Thoracic aorta (tissue), 2 donors: ENCODE data around the gene HACE1. TPM values are rescaled to one million over a fixed set of nuclear protein-coding genes. Genes with fewer than 3 reads are reported as not detected.
"Not testable (repeated sequence)": the region's sequence is repeated elsewhere in the genome, so short reads cannot be mapped to it uniquely, and the experiment has no call there.

Experiments
- ATAC-seq: fragments of 150-250 bp; one replicate; pipeline ENCODE4 v1.8.0; 2017; ENCODE audit warnings: low read depth; ENCODE audit not compliant: insufficient number of reproducible peaks, low FRiP score
- DNase-seq: peaks from one replicate; pipeline ENCODE4 v3.0.0-alpha.2; 2020; ENCODE audit warnings: low spot score
- H3K27ac ChIP-seq, 2 donors: fragments of 200-600 bp; sonication (generic); 1 replicate in 1 of 2; 2 replicates in 1 of 2; pipeline ENCODE4 v1.5.1; 2016; ENCODE audit warnings: mild to moderate bottlenecking in 2 of 2, moderate library complexity in 2 of 2
- H3K27me3 ChIP-seq: fragments of 200-600 bp; sonication (generic); replicated peaks from 2 replicates; pipeline ENCODE4 v1.6.0; 2016; ENCODE audit warnings: mild to moderate bottlenecking; ENCODE audit not compliant: insufficient read depth
- H3K36me3 ChIP-seq: fragments of 200-600 bp; sonication (generic); one replicate; pipeline ENCODE4 v1.5.1; 2016
- H3K4me1 ChIP-seq, 2 donors: fragments of 200-600 bp; sonication (generic); 1 replicate in 1 of 2; 2 replicates in 1 of 2; pipeline versions ENCODE4 v1.5.1 to v1.6.0; 2016; ENCODE audit warnings: low read depth in 2 of 2, mild to moderate bottlenecking in 1 of 2; ENCODE audit not compliant: control insufficient read depth in 1 of 2
- H3K4me3 ChIP-seq: fragments of 200-600 bp; sonication (generic); 2 replicates; pipeline ENCODE4 v1.5.1; 2016; ENCODE audit warnings: mild to moderate bottlenecking
- H3K9me3 ChIP-seq: fragments of 200-600 bp; sonication (generic); 2 replicates; pipeline ENCODE4 v1.5.1; 2016
- total RNA-seq, 2 donors: library from RNA; depleted of rRNA; stranded (reverse); fragments of >200 nt; gene quantifications; one replicate each; pipeline versions ENCODE4 v1.1.0 to v1.2.3, GENCODE V29; 2016
- TF ChIP-seq, protein P1 (sequence below): fragments of 200-600 bp; sonication (generic); IDR thresholded peaks from one replicate; pipeline ENCODE4 v1.5.1; 2019; ENCODE audit warnings: antibody characterized with exemption

HACE1 gene
- total RNA-seq, 2 donors from 2014 or later = 17.0 to 20.7 TPM

DNA sequence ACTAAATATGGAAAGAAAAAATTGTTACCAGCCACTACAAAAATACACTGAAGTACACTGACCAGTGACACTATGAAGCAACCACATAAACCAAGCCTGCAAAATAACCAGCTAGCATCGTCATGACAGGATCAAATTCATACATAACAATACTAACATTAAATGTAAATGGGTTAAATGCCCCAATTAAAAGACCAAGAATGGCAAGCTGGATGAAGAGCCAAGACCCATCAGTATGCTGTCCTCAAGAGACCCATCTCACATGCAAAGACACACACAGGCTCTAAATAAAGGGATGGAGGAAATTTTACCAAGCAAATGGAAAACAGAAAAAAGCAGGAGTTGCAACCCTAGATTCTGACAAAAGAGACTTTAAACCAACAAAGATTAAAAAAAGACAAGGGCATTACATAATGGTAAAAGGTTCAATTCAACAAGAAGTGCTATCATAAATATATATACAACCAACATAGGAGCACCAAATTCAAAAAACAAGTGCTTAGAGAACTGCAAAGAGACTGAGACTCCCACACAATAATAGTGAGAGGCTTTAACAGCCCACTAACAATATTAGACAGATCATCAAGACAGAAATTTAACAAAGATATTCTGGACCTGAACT lies 104.8 kb downstream of the HACE1 start:
- DNase-seq (no peak), ATAC-seq (no peak)
- peaks cover 20% of the 10 kb centered on the region for H3K9me3 ChIP-seq
- no peak overlapping the region for H3K4me3 ChIP-seq
- TF ChIP-seq, protein P1, sequence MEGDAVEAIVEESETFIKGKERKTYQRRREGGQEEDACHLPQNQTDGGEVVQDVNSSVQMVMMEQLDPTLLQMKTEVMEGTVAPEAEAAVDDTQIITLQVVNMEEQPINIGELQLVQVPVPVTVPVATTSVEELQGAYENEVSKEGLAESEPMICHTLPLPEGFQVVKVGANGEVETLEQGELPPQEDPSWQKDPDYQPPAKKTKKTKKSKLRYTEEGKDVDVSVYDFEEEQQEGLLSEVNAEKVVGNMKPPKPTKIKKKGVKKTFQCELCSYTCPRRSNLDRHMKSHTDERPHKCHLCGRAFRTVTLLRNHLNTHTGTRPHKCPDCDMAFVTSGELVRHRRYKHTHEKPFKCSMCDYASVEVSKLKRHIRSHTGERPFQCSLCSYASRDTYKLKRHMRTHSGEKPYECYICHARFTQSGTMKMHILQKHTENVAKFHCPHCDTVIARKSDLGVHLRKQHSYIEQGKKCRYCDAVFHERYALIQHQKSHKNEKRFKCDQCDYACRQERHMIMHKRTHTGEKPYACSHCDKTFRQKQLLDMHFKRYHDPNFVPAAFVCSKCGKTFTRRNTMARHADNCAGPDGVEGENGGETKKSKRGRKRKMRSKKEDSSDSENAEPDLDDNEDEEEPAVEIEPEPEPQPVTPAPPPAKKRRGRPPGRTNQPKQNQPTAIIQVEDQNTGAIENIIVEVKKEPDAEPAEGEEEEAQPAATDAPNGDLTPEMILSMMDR = no peak
- H3K27ac ChIP-seq = no peak overlapping the region
- no peaks in the 10 kb centered on the region for H3K27me3 ChIP-seq
- no peaks in the 10 kb centered on the region for H3K4me1 ChIP-seq
- no peaks in the 10 kb centered on the region for H3K36me3 ChIP-seq

DNA sequence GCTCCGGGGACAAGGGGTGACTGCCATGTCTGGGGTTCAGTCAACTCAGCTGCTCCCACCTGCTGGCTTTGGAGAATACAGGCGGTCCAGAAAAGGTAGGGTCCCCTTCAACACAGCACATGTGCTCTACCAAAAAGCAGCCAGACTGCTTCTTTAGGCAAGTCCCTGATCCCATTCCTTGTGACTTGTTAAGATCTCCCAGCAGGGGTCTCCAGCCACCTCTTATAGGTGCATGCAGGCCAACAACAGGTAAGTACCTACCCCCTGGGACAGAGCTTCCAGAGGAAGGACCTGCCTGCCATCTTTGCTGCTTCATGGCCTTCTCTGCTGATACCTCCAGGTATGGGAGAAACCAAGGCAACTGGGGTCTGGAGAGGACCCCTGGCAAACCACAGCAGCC lies 106.5 kb downstream of the HACE1 start:
- Histone ChIP-seq H3K36me3 (no peaks in the 10 kb centered on the region), H3K4me3 (no peak overlapping the region), H3K4me1 (no peaks in the 10 kb centered on the region), H3K9me3 (peaks cover 20% of the 10 kb centered on the region), H3K27me3 (no peaks in the 10 kb centered on the region), H3K27ac (no peak overlapping the region)
- no peak for ATAC-seq
- TF ChIP-seq, protein P1 = no peak
- DNase-seq = no peak

DNA sequence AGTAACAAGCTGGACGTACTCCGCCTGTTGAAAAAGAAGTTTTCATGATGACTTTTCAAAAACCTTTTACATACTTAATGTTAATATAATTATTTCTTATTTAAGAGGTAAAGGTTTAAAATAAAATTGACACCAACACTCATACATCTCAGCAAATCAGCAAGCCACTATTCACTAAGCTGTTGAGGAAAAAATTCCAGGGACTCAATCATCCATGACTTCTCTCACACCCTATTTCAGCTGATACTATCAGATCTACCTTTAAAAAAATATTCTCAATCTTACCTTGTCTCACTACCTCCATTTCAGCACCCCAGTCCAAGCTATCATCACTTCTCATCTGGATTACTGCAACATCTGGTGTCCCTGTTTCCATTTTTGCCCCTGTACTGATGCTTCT lies 109.3 kb downstream of the HACE1 start:
- Histone ChIP-seq H3K27ac (no peak overlapping the region), H3K36me3 (no peaks in the 10 kb centered on the region), H3K9me3 (peaks cover 10% of the 10 kb centered on the region), H3K4me1 (no peaks in the 10 kb centered on the region), H3K27me3 (no peaks in the 10 kb centered on the region), H3K4me3 (no peak overlapping the region)
- ATAC-seq = no peak
- DNase-seq = no peak
- TF ChIP-seq, protein P1 = no peak

DNA sequence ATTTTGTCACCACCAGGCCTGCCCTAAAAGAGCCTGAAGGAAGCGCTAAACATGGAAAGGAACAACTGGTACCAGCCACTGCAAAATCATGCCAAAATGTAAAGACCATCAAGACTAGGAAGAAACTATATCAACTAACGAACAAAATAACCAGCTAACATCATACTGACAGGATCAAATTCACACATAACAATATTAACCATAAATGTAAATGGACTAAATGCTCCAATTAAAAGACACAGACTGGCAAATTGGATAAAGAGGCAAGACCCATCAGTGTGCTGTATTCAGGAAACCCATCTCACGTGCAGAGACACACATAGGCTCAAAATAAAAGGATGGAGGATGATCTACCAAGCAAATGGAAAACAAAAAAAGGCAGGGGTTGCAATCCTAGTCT lies 120.6 kb downstream of the HACE1 start:
- not testable (repeated sequence) for DNase-seq, H3K27ac ChIP-seq, ATAC-seq

DNA sequence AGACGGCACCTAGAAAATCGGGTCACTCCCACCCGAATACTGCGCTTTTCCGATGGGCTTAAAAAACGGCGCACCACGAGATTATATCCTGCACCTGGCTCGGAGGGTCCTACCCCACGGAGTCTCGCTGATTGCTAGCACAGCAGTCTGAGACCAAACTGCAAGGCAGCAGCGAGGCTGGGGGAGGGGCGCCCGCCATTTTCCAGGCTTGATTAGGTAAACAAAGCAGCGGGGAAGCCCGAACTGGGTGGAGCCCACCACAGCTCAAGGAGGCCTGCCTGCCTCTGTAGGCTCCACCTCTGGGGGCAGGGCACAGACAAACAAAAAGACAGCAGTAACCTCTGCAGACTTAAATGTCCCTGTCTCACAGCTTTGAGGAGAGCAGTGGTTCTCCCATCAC lies 122.2 kb downstream of the HACE1 start:
- not testable (repeated sequence) for H3K27me3 ChIP-seq, DNase-seq, H3K9me3 ChIP-seq, H3K4me3 ChIP-seq, ATAC-seq, H3K36me3 ChIP-seq, H3K27ac ChIP-seq, H3K4me1 ChIP-seq

More for the DNA sequence above, 120.6 kb downstream of the HACE1 start:
- not testable (repeated sequence) for H3K4me3 ChIP-seq, H3K4me1 ChIP-seq, H3K27me3 ChIP-seq, H3K36me3 ChIP-seq, H3K9me3 ChIP-seq

DNA sequence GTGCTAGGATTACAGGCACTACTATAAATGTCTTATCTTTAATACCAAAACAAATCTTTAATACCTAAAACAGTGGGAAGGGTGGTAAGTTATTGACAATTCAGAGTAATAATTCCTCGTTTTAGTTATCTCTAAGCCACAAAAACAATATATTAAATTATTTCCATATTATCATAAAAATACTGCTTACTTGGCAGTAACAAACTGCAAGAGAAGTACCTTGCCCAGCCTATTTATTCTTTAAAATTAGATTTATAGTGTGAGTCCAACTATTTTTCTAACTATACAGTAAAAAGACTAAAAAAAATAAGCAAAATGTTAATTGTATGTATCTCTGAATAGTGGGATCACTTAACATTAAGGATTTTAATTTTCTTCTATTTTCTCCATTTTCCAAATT lies 123.2 kb downstream of the HACE1 start:
- Histone ChIP-seq H3K4me3 (no peak overlapping the region), H3K9me3 (no peaks in the 10 kb centered on the region), H3K36me3 (peaks cover 4% of the 10 kb centered on the region), H3K27me3 (no peaks in the 10 kb centered on the region), H3K27ac (no peak overlapping the region), H3K4me1 (no peaks in the 10 kb centered on the region)
- ATAC-seq = no peak
- TF ChIP-seq, protein P1 = no peak
- no peak for DNase-seq
